Measurements from ENCODE around the gene RAI14. TPM values are rescaled to one million over a fixed set of nuclear protein-coding genes. Genes with fewer than 3 reads are reported as not detected.

RAI14 gene
- total RNA-seq, 3 donors from 2014 or later, result 12.5 to 38.7 (median 22.4) TPM

DNA sequence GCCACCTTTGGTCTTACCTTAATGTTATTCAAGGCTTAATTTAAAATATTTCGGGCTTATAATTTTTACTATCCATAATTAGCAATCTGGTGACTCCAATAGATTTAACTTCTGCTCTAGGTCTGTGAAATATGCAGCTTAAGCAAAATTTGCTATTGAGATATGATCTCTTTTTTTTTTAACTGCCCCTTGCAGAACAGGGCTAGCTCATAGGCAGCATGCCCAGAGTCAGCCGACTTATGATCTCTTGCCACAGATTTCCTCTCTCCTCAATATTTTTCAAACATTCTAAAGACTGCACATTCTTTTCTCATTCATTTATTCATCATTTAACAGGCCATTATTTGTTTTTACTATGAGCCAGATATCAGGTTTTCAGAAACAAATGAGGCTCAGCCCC is 187.4 kb downstream of the RAI14 start:
- no peak for DNase-seq (ENCODE audit: low spot score in 2 of 2)
- Histone ChIP-seq H3K27me3 (no peaks in the 10 kb centered on the region), H3K36me3 (no peaks in the 10 kb centered on the region), H3K27ac (no peak overlapping the region), H3K4me1 (no peaks in the 10 kb centered on the region), H3K4me3 (no peak overlapping the region), H3K9me3 (no peaks in the 10 kb centered on the region)
- intact Hi-C loops (cut with DNase I; ENCODE audit: low total_unique reads), result no loop called here
- TF ChIP-seq, protein P1, sequence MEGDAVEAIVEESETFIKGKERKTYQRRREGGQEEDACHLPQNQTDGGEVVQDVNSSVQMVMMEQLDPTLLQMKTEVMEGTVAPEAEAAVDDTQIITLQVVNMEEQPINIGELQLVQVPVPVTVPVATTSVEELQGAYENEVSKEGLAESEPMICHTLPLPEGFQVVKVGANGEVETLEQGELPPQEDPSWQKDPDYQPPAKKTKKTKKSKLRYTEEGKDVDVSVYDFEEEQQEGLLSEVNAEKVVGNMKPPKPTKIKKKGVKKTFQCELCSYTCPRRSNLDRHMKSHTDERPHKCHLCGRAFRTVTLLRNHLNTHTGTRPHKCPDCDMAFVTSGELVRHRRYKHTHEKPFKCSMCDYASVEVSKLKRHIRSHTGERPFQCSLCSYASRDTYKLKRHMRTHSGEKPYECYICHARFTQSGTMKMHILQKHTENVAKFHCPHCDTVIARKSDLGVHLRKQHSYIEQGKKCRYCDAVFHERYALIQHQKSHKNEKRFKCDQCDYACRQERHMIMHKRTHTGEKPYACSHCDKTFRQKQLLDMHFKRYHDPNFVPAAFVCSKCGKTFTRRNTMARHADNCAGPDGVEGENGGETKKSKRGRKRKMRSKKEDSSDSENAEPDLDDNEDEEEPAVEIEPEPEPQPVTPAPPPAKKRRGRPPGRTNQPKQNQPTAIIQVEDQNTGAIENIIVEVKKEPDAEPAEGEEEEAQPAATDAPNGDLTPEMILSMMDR (IDR thresholded peaks at IDR 0.05), result no peak
- no peak for TF ChIP-seq POLR2AphosphoS5 (IDR thresholded peaks at IDR 0.05)
- no peak for TF ChIP-seq POLR2A (IDR thresholded peaks at IDR 0.05)

- Histone ChIP-seq H3K4me1 (no peaks in the 10 kb centered on the region), H3K9me3 (no peaks in the 10 kb centered on the region), H3K27me3 (no peaks in the 10 kb centered on the region), H3K27ac (no peak overlapping the region), H3K36me3 (no peaks in the 10 kb centered on the region), H3K4me3 (no peak overlapping the region)
- TF ChIP-seq, protein P1 (IDR thresholded peaks at IDR 0.05), result no peak
- TF ChIP-seq POLR2AphosphoS5 (IDR thresholded peaks at IDR 0.05), result no peak
- TF ChIP-seq POLR2A (IDR thresholded peaks at IDR 0.05), result no peak
- intact Hi-C loops (cut with DNase I; ENCODE audit: low total_unique reads), result no loop called here
- DNase-seq (ENCODE audit: low spot score in 2 of 2), result no peak
These were observed 188.0 kb downstream of the RAI14 start for GRCh38 chr5:34844106-34844505.

DNA sequence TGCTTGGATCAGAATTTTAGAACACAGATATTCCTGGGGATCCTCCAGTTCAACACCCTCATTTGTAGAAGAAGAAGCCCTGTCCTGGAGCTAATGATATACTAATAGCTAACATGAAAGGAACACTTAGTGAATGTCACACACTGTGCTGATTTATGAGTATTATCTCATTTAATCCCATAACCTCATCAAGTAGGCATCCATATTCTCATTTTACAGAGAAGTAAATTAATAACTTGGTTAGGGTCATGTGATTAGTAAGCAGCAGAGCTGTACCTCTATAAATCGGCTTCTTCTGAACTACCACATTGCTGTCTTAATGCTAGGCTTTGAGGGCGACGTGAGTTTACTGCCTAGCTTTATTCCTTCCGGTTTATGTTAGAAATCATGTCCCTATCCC is 188.9 kb downstream of the RAI14 start:
- H3K4me3 ChIP-seq, result no peak overlapping the region
- no peak overlapping the region for H3K27ac ChIP-seq
- no peaks in the 10 kb centered on the region for H3K27me3 ChIP-seq
- no peaks in the 10 kb centered on the region for H3K4me1 ChIP-seq
- intact Hi-C loops (cut with DNase I; ENCODE audit: low total_unique reads), result no loop called here
- no peak for TF ChIP-seq POLR2A (IDR thresholded peaks at IDR 0.05)
- TF ChIP-seq POLR2AphosphoS5 (IDR thresholded peaks at IDR 0.05), result no peak
- TF ChIP-seq, protein P1 (IDR thresholded peaks at IDR 0.05), result no peak
- H3K9me3 ChIP-seq, result no peaks in the 10 kb centered on the region
- DNase-seq (ENCODE audit: low spot score in 2 of 2), result no peak
- no peaks in the 10 kb centered on the region for H3K36me3 ChIP-seq

DNA sequence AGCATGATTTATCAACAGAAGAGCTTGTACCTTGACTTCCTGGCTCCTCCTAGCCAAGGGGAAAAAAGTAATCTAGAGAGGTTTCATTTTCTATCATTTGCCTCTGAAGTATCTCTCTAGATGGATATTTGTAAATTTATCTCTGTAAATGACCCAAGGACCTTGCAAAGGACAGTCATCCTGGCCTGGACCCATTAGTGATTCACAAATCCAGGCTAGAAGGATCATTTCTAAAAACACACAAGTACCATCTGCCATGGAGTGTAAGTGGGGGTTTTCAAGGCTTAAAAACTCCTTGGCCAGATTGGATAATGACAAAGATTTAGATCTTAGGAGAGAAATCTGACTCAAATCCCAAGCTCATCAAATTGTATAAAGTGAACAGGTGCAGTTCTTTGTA is 190.9 kb downstream of the RAI14 start:
- intact Hi-C loops (cut with DNase I; ENCODE audit: low total_unique reads), result no loop called here

GRCh38 chr5:34847552-34847951 is 191.4 kb downstream of the RAI14 start:
- TF ChIP-seq, protein P1 (IDR thresholded peaks at IDR 0.05), result no peak
- no peak for DNase-seq (ENCODE audit: low spot score in 2 of 2)
- Histone ChIP-seq H3K9me3 (no peaks in the 10 kb centered on the region), H3K36me3 (no peaks in the 10 kb centered on the region), H3K27me3 (no peaks in the 10 kb centered on the region), H3K4me3 (no peak overlapping the region), H3K27ac (no peak overlapping the region), H3K4me1 (no peaks in the 10 kb centered on the region)
- intact Hi-C loops (cut with DNase I; ENCODE audit: low total_unique reads), result no loop called here

More for the DNA sequence above, 190.9 kb downstream of the RAI14 start:
- Histone ChIP-seq H3K9me3 (no peaks in the 10 kb centered on the region), H3K27ac (no peak overlapping the region), H3K4me1 (no peaks in the 10 kb centered on the region), H3K4me3 (no peak overlapping the region), H3K36me3 (no peaks in the 10 kb centered on the region), H3K27me3 (no peaks in the 10 kb centered on the region)
- no peak for DNase-seq (ENCODE audit: low spot score in 2 of 2)
- no peak for TF ChIP-seq POLR2A (IDR thresholded peaks at IDR 0.05)
- TF ChIP-seq, protein P1 (IDR thresholded peaks at IDR 0.05), result no peak
